ENCODE measurements around the gene ACSS1.

ACSS1 gene

GRCh38 chr20:25033924-25034300 lies 24.0 kb downstream of the ACSS1 start:
- FAIRE-seq (no peak), DNase-seq (ENCODE audit: insufficient read length, low spot score) (no peak)

GRCh38 chr20:25033265-25033923 lies 24.5 kb downstream of the ACSS1 start:
- FAIRE-seq, result no peak
- no peak for DNase-seq (ENCODE audit: insufficient read length, low spot score)

GRCh38 chr20:25032478-25033264 lies 25.3 kb downstream of the ACSS1 start:
- DNase-seq (ENCODE audit: insufficient read length, low spot score) (no peak), FAIRE-seq (no peak)

- DNase-seq (ENCODE audit: insufficient read length, low spot score) (no peak), FAIRE-seq (no peak)
These were observed 25.9 kb downstream of the ACSS1 start for GRCh38 chr20:25032065-25032477.

- DNase-seq (ENCODE audit: insufficient read length, low spot score) (no peak), FAIRE-seq (no peak)
These were observed 26.7 kb downstream of the ACSS1 start for GRCh38 chr20:25031241-25031640.

GRCh38 chr20:25030649-25031207 lies 27.2 kb downstream of the ACSS1 start:
- no peak for FAIRE-seq

GRCh38 chr20:25030007-25030648 lies 27.8 kb downstream of the ACSS1 start:
- DNase-seq (ENCODE audit: insufficient read length, low spot score) (no peak), FAIRE-seq (peak; percentile 13)

More at GRCh38 chr20:25030649-25031207, 27.2 kb downstream of the ACSS1 start:
- DNase-seq (ENCODE audit: insufficient read length, low spot score), result no peak

- FAIRE-seq, result no peak
- DNase-seq (ENCODE audit: insufficient read length, low spot score), result no peak
These were observed 31.8 kb downstream of the ACSS1 start for GRCh38 chr20:25025986-25026605.

GRCh38 chr20:25025091-25025861 lies 32.7 kb downstream of the ACSS1 start:
- DNase-seq (ENCODE audit: insufficient read length, low spot score) (no peak), FAIRE-seq (no peak)

GRCh38 chr20:25024171-25024570 lies 33.8 kb downstream of the ACSS1 start:
- FAIRE-seq, result no peak
- DNase-seq (ENCODE audit: insufficient read length, low spot score), result no peak

GRCh38 chr20:25023356-25023755 lies 34.6 kb downstream of the ACSS1 start:
- no peak for FAIRE-seq
- no peak for DNase-seq (ENCODE audit: insufficient read length, low spot score)

GRCh38 chr20:25022680-25023079 lies 35.3 kb downstream of the ACSS1 start:
- no peak for FAIRE-seq
- no peak for DNase-seq (ENCODE audit: insufficient read length, low spot score)

GRCh38 chr20:25021336-25021735 lies 36.6 kb downstream of the ACSS1 start:
- DNase-seq (ENCODE audit: insufficient read length, low spot score) (no peak), FAIRE-seq (no peak)

GRCh38 chr20:25020901-25021301 lies 37.0 kb downstream of the ACSS1 start:
- FAIRE-seq (no peak), DNase-seq (ENCODE audit: insufficient read length, low spot score) (no peak)

GRCh38 chr20:25020345-25020744 lies 37.6 kb downstream of the ACSS1 start:
- no peak for DNase-seq (ENCODE audit: insufficient read length, low spot score)
- no peak for FAIRE-seq

- FAIRE-seq (no peak), DNase-seq (ENCODE audit: insufficient read length, low spot score) (no peak)
These were observed 38.4 kb downstream of the ACSS1 start for GRCh38 chr20:25019381-25020155.

- DNase-seq (ENCODE audit: insufficient read length, low spot score) (no peak), FAIRE-seq (no peak)
These were observed 39.1 kb downstream of the ACSS1 start for GRCh38 chr20:25018841-25019240.

GRCh38 chr20:25018425-25018824 lies 39.5 kb downstream of the ACSS1 start:
- FAIRE-seq, result no peak
- no peak for DNase-seq (ENCODE audit: insufficient read length, low spot score)

GRCh38 chr20:25017257-25017803 lies 40.6 kb downstream of the ACSS1 start:
- no peak for FAIRE-seq
- no peak for DNase-seq (ENCODE audit: insufficient read length, low spot score)
